Measurements from ENCODE around the gene TARS2.
A peak's percentile ranks its signal among the peaks of the same experiment; 100 is the strongest.

Gene TARS2

GRCh38 chr1:150484431-150484830 lies 2.8 kb upstream of the TARS2 start:
- Mint-ChIP-seq H3K4me1 (ENCODE audit: low read depth) (peaks cover 23% of the 10 kb centered on the region), H3K27me3 (no peaks in the 10 kb centered on the region), H3K36me3 (ENCODE audit: low read depth) (peaks cover 20% of the 10 kb centered on the region), H3K4me3 (no peak overlapping the region), H3K27ac (no peak overlapping the region), H3K9me3 (no peaks in the 10 kb centered on the region)
- no peak for DNase-seq

DNA sequence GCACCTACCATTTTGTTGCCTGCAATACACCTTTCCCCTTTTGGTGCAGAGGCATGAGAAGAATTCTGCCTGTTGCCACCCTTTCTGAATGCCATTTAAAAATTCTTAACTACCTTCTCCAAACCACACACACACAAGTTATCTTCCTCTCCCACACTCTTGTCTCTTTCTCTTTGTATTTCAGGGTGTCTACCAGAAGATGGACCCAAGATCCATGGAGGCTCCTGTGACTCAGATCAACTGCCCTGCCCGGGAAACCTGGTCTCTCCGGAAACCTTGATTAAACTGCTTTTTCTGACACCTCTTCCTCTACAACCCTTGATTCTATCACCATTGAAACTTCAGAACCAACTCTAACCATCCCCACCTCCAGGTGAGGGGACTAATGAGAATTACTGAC lies 2.4 kb upstream of the TARS2 start:
- no peak for DNase-seq
- H3K4me3 Mint-ChIP-seq = no peak overlapping the region
- no peak overlapping the region for H3K27ac Mint-ChIP-seq
- peaks cover 23% of the 10 kb centered on the region for H3K36me3 Mint-ChIP-seq (ENCODE audit: low read depth)
- no peaks in the 10 kb centered on the region for H3K9me3 Mint-ChIP-seq
- no peaks in the 10 kb centered on the region for H3K27me3 Mint-ChIP-seq
- H3K4me1 Mint-ChIP-seq (ENCODE audit: low read depth) = peaks cover 23% of the 10 kb centered on the region

GRCh38 chr1:150487763-150488115 lies 520 bp downstream of the TARS2 start:
- DNase-seq = no peak
- H3K27me3 Mint-ChIP-seq = no peaks in the 10 kb centered on the region
- no peaks in the 10 kb centered on the region for H3K9me3 Mint-ChIP-seq
- H3K4me1 Mint-ChIP-seq (ENCODE audit: low read depth) = peaks cover 23% of the 10 kb centered on the region
- peak overlapping the region; percentile 95 for H3K4me3 Mint-ChIP-seq
- H3K27ac Mint-ChIP-seq = peak overlapping the region; percentile 97
- peaks cover 50% of the 10 kb centered on the region for H3K36me3 Mint-ChIP-seq (ENCODE audit: low read depth)

DNA sequence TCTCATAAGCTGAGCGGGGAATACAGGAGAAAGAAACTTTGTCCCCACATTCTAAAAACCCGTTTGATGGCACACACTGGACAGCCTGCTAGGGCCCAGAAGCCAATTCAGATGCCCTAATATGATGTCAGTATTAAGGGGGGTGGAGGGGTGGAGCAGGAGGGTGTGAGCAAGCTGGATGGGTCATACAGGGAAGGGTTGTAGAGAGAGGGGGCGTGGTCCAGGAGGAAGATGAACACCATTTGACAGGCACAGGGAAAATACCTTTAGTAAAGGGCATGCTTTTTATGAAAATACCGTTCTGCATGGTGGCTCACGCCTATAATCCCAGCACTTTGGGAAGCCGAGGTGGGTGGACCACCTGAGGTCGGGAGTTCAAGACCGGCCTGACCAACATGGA lies 6.0 kb downstream of the TARS2 start:
- DNase-seq = no peak
- no peaks in the 10 kb centered on the region for H3K27me3 Mint-ChIP-seq
- no peak overlapping the region for H3K4me3 Mint-ChIP-seq
- no peaks in the 10 kb centered on the region for H3K9me3 Mint-ChIP-seq
- H3K36me3 Mint-ChIP-seq (ENCODE audit: low read depth) = peaks cover 79% of the 10 kb centered on the region
- H3K27ac Mint-ChIP-seq = no peak overlapping the region
- peaks cover 9% of the 10 kb centered on the region for H3K4me1 Mint-ChIP-seq (ENCODE audit: low read depth)

GRCh38 chr1:150498342-150498741 lies 11.1 kb downstream of the TARS2 start:
- H3K27ac Mint-ChIP-seq = no peak overlapping the region
- H3K36me3 Mint-ChIP-seq (ENCODE audit: low read depth) = peaks cover 70% of the 10 kb centered on the region

DNA sequence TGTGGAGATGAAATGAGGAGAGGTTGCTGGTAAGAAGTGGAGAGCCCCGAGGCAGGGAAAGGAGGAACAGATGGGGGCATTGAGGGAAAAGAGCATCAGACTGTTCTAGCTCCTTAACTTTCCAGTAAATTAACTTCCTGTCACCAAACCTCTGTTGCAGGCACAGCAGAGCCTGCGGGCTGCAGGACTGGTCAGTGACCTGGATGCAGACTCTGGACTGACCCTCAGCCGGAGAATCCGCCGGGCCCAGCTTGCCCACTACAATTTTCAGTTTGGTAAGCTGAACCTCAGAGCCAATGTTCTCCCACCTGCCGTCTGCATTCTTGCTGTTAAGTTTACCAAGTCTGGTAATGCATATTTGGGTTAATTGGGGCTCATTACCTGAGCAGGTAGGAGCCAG lies 18.2 kb downstream of the TARS2 start:
- Mint-ChIP-seq H3K27me3 (no peaks in the 10 kb centered on the region), H3K27ac (no peak overlapping the region)
- no peak for DNase-seq

More at GRCh38 chr1:150498342-150498741, 11.1 kb downstream of the TARS2 start:
- H3K4me3 Mint-ChIP-seq = no peak overlapping the region
- no peaks in the 10 kb centered on the region for H3K4me1 Mint-ChIP-seq (ENCODE audit: low read depth)
- H3K9me3 Mint-ChIP-seq = no peaks in the 10 kb centered on the region
- DNase-seq = no peak
- no peaks in the 10 kb centered on the region for H3K27me3 Mint-ChIP-seq

GRCh38 chr1:150507912-150508864 lies 21.0 kb downstream of the TARS2 start, which contains the start of gene ECM1:
TSS of gene ECM1 (plus strand) at chr1:150508109. CDS start at chr1:150508210, 101 bp downstream.
- H3K4me3 Mint-ChIP-seq = no peak within 1 kb of the TSS
- peak within 1 kb of the TSS; percentile 35 for H3K27ac Mint-ChIP-seq
- H3K4me1 Mint-ChIP-seq (ENCODE audit: low read depth) = peaks cover 5% of the 10 kb centered on the region
- peaks cover 51% of the 10 kb centered on the region for H3K36me3 Mint-ChIP-seq (ENCODE audit: low read depth)
- no peak for DNase-seq
- no peaks in the 10 kb centered on the region for H3K9me3 Mint-ChIP-seq
- no peaks in the 10 kb centered on the region for H3K27me3 Mint-ChIP-seq

More for the DNA sequence above, 18.2 kb downstream of the TARS2 start:
- Mint-ChIP-seq H3K36me3 (ENCODE audit: low read depth) (peaks cover 62% of the 10 kb centered on the region), H3K9me3 (no peaks in the 10 kb centered on the region), H3K4me3 (no peak overlapping the region), H3K4me1 (ENCODE audit: low read depth) (peaks cover 5% of the 10 kb centered on the region)

- Mint-ChIP-seq H3K9me3 (no peaks in the 10 kb centered on the region), H3K27ac (no peak overlapping the region), H3K36me3 (ENCODE audit: low read depth) (peaks cover 47% of the 10 kb centered on the region), H3K27me3 (no peaks in the 10 kb centered on the region), H3K4me3 (no peak overlapping the region), H3K4me1 (ENCODE audit: low read depth) (peaks cover 7% of the 10 kb centered on the region)
- no peak for DNase-seq
Observed at GRCh38 chr1:150508982-150509381, 21.8 kb downstream of the TARS2 start.

- Mint-ChIP-seq H3K4me3 (no peak overlapping the region), H3K27ac (no peak overlapping the region), H3K4me1 (ENCODE audit: low read depth) (peaks cover 17% of the 10 kb centered on the region), H3K9me3 (no peaks in the 10 kb centered on the region), H3K36me3 (ENCODE audit: low read depth) (peaks cover 23% of the 10 kb centered on the region), H3K27me3 (no peaks in the 10 kb centered on the region)
- no peak for DNase-seq
Observed at GRCh38 chr1:150511551-150511950, 24.3 kb downstream of the TARS2 start.

GRCh38 chr1:150511985-150512660 lies 24.9 kb downstream of the TARS2 start:
- no peaks in the 10 kb centered on the region for H3K27me3 Mint-ChIP-seq
- peaks cover 20% of the 10 kb centered on the region for H3K4me1 Mint-ChIP-seq (ENCODE audit: low read depth)
- H3K9me3 Mint-ChIP-seq = no peaks in the 10 kb centered on the region

GRCh38 chr1:150512846-150513245 lies 25.6 kb downstream of the TARS2 start:
- Mint-ChIP-seq H3K4me3 (no peak overlapping the region), H3K36me3 (ENCODE audit: low read depth) (peaks cover 13% of the 10 kb centered on the region), H3K27me3 (no peaks in the 10 kb centered on the region), H3K4me1 (ENCODE audit: low read depth) (peaks cover 18% of the 10 kb centered on the region), H3K9me3 (no peaks in the 10 kb centered on the region), H3K27ac (no peak overlapping the region)
- no peak for DNase-seq

More at GRCh38 chr1:150511985-150512660, 24.9 kb downstream of the TARS2 start:
- Mint-ChIP-seq H3K36me3 (ENCODE audit: low read depth) (peaks cover 17% of the 10 kb centered on the region), H3K4me3 (no peak overlapping the region), H3K27ac (no peak overlapping the region)
- DNase-seq = no peak

GRCh38 chr1:150513351-150513791 lies 26.2 kb downstream of the TARS2 start:
- Mint-ChIP-seq H3K27me3 (no peaks in the 10 kb centered on the region), H3K4me3 (no peak overlapping the region), H3K36me3 (ENCODE audit: low read depth) (peaks cover 8% of the 10 kb centered on the region), H3K4me1 (ENCODE audit: low read depth) (peaks cover 16% of the 10 kb centered on the region), H3K27ac (no peak overlapping the region), H3K9me3 (no peaks in the 10 kb centered on the region)
- DNase-seq = no peak

- Mint-ChIP-seq H3K27me3 (no peaks in the 10 kb centered on the region), H3K4me1 (ENCODE audit: low read depth) (peaks cover 16% of the 10 kb centered on the region), H3K36me3 (ENCODE audit: low read depth) (peaks cover 8% of the 10 kb centered on the region), H3K4me3 (peak overlapping the region; percentile 88), H3K27ac (no peak overlapping the region), H3K9me3 (no peaks in the 10 kb centered on the region)
- DNase-seq = no peak
Observed at GRCh38 chr1:150514260-150514659, 27.0 kb downstream of the TARS2 start.

DNA sequence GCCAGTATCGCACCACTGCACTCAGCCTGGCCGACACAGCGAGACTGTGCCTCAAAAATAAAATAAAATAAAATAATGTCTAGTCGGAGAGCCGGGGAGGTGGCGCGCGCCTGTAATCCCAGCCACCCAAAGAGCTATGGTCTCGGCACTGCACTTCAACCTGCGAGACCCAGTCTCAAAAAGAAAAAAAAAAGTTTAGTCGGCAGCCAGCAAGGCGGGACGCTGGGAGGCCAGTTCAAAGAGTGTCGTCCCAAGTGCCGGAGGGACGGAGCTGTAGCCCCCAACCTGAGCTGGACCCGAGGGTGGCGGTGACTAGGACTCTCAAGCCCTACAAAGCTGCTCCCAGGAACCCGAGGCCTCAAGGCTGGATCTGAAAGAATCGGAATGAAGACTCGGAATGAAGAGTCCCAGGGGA lies 27.7 kb downstream of the TARS2 start:
- H3K27me3 Mint-ChIP-seq = no peaks in the 10 kb centered on the region
- peak overlapping the region; percentile 87 for H3K27ac Mint-ChIP-seq
- peak overlapping the region; percentile 88 for H3K4me3 Mint-ChIP-seq
- H3K36me3 Mint-ChIP-seq (ENCODE audit: low read depth) = peaks cover 8% of the 10 kb centered on the region
- no peaks in the 10 kb centered on the region for H3K9me3 Mint-ChIP-seq
- H3K4me1 Mint-ChIP-seq (ENCODE audit: low read depth) = peaks cover 16% of the 10 kb centered on the region
- DNase-seq = no peak

Data from activated T-cell treated with anti-CD3 and anti-CD28 coated beads, Interleukin-2, amount 50 U/mL, for 24 hours (primary cell).